HG02970 (cell line): ENCODE data around the gene ZNF587.
A peak's percentile ranks its signal among the peaks of the same experiment; 100 is the strongest.
"Not testable (repeated sequence)": the region's sequence is repeated elsewhere in the genome, so short reads cannot be mapped to it uniquely, and the experiment has no call there.

ENCODE experiments used
- ATAC-seq: cut with Tn5 transposase; IDR thresholded peaks from one replicate; pipeline ENCODE4 v1.9.1; 2021; ENCODE audit warnings: mild to moderate bottlenecking, moderate library complexity, moderate number of reproducible peaks; ENCODE audit not compliant: unreplicated experiment, low FRiP score

Gene ZNF587

DNA sequence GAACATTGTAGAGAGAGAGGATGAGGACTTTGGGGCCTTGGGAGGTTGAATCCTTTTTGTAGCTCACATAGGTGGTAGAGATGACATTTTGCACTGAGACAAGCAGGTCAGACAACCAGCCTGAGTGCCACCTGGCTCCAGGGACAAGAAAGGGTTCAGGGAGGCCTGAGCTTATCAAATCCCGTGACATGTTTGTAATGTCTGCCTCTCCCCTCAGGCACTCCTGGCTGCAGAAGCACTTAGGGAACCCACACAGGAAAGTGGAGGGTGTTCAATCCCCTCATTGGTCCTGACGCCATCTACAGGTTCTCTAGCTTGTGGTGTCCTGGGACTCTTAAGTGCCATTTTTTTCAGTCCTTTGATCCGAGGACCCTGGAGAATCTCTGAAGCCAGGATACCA lies 28.6 kb upstream of the ZNF587 start:
- ATAC-seq = not testable (repeated sequence)

DNA sequence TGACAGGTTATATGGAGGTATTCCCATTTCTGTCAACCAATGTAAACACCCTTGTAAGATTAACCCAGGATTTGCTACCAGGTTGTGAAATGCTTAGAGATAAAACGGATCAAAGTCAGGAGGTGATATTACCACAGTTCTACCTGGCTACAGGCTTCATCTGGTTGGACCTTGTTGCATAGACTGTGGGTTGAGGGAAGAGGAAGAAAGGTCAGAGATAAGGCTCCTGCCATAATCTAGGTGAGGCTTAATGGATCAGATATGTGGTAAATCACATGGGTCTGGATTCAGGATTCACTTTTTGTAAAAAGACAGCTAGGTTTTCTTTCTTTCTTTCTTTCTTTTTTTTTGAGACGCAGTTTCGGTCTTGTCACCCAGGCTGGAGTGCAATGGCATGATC lies 28.2 kb upstream of the ZNF587 start:
- ATAC-seq = not testable (repeated sequence)

DNA sequence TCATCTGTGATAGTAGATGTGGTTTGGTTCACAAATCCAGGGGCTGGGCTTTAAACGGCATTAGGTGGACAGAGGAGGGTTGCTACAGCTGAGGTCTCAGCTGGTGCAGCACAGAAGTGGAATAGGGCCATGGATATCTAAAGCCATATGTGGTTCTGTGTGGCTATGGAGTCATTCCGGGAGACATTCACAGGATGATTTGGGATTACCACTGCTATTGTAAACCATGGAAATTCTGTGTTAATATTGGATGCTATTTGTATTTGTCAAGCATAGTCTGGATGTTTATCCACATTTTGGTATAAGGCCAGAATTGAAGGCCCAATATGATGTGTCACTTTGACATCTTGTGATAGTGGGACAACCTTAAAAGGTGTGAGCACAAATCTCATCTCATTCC lies 26.5 kb upstream of the ZNF587 start:
- not testable (repeated sequence) for ATAC-seq

DNA sequence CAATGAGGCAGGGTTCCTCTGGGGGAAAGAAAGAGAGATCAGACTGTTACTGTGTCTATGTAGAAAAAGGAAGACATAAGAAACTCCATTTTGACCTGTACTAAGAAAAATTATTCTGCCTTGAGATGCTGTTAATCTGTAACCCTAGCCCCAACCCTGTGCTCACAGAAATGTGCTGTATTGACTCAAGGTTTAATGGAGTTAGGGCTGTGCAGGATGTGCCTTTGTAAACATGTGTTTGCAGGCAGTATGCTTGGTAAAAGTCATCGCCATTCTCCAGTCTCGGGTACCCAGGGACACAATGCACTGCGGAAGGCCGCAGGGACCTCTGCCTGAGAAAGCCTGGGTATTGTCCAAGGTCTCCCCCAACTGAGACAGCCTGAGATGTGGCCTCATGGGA lies 26.1 kb upstream of the ZNF587 start:
- not testable (repeated sequence) for ATAC-seq

DNA sequence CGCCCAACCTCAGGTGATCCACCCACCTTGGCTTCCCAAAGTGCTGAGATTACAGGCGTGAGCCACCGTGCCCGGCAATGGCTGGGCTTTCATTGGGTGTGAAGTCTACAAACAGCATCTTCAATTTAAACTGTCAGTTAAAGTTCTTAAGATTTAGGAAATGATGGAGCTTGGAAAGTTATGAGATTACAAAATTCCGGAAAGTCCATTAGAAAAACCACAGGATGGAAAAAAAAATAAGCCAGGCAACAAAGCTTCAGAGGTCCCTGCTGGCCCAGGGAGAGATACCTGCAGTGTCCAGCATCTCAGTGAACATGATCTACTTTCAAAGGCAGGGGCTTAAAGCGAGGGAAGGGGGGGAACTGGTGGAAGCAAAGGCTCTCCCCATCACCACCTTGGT lies 24.1 kb upstream of the ZNF587 start:
- ATAC-seq = no peak

DNA sequence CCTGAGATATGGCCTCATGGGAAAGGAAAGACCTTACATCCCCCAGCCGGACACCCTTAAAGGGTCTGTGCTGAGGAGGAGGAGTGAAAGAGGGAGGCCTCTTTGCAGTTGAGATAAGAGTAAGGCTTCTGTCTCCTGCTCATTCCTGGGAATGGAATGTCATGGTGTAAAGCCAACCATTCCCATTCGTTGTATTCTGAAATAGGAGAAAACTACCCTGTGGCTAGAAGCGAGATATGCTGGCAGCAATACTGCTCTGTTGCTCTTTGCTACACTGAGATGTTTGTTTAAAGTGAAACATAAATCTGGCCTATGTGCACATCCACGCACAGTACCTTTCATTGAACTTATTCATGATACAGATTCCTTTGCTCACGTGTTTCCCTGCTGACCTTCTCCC lies 20.3 kb upstream of the ZNF587 start:
- no peak for ATAC-seq

DNA sequence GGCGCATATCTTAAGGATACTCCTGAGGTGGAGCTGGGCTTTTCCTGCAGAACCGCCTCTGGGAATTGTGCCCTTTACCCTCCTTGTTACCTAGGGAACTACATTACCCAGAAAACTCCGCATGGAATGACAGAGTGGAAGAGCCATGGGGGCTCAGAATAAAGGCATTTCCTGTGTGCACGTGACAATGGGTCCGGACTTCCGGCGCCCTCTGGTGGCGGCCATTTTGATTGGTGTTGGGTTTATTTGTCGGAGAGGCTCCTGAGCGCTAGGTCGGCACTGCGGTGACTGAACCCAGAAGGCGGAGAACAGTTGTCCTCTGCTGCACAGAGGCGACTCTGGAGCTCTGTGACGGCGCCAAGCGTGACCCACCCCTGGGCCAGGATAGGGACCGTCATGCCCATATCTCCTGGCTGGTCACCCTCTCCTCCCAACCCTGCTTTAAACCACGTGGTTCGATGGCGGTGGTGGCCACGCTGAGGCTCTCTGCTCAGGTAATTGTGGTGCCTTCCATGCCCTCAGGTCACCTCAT lies 19.5 kb upstream of the ZNF587 start, which contains the start of gene ZNF587B:
Gene ZNF587B, plus strand, starts transcription at position 229 of the 532 bp plus-strand sequence. Its CDS starts 230 bp downstream, at position 459.
- no peak for ATAC-seq

DNA sequence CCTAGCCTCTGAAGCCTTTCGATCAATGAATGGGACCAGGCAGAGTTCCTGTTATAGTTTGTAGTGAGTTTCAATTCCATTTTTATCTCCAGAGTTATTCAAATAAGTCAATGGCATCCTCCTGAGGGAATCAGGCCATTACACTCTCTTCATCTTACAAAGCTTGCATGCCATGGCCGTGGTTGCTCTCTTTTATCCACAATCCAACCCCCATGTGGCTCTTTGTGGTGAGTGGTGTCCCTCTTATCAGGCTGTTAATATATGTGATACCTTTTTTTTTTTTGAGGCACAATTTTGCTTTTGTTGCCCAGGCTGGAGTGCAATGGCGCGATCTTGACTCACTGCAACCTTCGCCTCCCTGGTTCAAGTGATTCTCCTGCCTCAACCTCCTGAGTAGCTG lies 12.7 kb upstream of the ZNF587 start:
- not testable (repeated sequence) for ATAC-seq

DNA sequence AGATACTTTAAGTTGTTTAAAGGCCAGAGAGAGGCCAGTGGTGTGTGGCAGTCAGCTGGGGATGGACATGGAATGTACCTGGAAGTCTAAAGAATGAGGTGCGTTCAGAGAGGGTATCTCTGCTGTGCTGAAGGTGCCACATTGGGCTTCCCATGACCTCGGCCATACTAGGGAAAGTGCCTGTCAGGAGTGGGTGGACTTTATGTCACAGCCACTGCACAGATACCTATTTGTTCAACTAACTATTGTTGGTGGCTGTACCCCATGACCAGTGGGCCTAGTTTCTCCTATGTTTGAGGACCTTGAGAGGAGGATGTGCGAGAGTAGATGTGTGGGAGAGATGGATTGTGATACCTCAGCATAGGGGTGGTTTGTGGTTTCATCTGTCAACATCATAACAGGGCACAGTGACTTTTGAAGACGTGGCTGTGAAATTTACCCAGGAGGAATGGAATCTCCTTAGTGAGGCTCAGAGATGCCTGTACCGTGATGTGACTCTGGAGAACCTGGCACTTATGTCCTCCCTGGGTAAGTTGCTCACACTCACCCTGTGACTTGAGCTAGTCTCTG lies 11.0 kb upstream of the ZNF587 start:
- not testable (repeated sequence) for ATAC-seq

DNA sequence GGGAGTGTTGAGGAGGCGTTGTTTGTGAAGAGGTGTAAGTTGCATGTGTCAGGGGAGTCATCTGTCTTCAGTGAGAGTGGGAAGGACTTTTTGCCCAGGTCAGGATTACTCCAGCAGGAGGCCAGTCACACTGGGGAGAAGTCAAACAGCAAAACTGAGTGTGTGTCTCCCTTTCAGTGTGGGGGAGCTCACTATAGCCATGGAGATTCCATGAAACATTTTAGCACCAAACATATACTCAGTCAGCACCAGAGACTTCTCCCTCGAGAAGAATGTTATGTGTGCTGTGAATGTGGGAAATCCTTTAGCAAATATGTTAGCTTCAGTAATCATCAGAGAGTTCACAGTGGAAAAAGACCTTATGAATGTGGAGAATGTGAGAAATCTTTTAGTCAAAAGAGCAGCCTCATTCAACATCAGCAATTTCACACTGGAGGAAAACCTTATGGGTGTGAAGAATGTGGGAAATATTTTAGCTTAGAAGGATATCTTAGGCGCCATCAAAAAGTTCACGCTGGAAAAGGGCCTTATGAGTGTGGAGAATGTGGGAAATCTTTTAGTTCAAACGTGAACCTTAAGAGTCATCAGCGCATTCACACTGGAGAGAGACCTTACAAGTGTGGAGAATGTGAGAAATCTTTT lies 8.4 kb upstream of the ZNF587 start:
- ATAC-seq = no peak

DNA sequence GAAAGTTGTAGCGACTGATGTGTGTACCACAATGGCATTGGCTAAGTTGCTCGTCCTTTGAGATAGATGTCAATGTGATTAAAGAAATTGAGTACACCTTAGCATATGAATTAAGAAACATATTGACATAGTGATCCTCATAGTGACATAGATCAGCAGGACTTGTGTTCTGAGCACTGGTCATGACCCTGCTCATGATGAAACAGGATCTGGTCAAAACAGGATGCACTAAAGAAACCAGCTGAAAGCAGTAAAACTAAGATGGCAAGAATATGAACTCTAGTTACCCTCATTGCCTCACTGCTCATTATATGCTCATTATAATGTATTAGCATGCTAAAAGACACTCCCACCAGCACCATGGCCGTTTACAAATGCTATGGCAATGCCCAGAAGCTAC lies 2.5 kb upstream of the ZNF587 start:
- ATAC-seq = not testable (repeated sequence)

DNA sequence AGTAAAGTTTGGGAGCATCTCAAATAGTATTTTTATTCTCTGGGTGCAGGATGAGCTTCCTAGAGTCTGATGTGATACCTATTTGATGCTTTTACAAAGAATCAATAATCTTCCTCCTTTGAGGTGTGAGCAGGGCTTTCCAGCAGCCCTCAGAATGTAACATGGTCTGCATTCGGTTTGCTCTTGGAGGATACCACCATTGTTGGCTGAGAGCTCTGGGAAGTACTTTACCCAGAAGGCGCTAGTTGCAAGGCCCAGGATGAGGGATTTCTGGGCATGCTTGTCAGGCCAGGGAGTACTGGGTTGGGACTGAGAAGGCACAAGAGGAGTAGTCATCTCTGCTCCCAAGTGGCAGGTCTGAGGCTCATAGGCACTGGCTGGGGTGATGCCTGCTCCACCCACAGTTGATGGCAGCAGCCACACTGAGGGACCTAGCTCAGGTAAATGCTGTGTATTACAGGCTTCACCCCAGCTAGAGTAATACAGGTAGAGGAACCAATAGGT lies 445 bp upstream of the ZNF587 start:
- ATAC-seq = peak; percentile 40

DNA sequence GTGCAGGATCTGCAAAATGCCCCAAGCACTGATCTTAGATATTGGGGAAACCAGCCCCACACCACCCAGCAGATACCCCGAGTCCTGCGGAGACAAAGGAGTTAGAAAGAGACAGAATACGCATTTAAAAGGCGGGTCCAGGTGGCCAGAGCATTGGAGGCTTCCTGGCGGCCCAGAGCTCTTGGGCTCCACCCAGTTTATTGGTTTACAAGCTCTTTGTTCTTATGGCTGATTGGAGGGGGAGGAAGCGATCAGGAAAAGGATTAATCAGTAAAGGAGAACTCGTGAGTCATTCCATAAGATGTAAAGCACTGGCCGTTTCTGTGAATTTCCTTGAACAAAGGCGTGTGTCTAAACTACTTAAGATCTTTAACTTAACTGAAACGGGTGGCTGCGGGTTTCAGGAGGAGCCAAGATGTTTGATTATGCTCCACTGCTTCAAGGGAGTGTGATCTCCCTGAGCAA lies 926 bp downstream of the ZNF587 start:
- ATAC-seq = no peak

DNA sequence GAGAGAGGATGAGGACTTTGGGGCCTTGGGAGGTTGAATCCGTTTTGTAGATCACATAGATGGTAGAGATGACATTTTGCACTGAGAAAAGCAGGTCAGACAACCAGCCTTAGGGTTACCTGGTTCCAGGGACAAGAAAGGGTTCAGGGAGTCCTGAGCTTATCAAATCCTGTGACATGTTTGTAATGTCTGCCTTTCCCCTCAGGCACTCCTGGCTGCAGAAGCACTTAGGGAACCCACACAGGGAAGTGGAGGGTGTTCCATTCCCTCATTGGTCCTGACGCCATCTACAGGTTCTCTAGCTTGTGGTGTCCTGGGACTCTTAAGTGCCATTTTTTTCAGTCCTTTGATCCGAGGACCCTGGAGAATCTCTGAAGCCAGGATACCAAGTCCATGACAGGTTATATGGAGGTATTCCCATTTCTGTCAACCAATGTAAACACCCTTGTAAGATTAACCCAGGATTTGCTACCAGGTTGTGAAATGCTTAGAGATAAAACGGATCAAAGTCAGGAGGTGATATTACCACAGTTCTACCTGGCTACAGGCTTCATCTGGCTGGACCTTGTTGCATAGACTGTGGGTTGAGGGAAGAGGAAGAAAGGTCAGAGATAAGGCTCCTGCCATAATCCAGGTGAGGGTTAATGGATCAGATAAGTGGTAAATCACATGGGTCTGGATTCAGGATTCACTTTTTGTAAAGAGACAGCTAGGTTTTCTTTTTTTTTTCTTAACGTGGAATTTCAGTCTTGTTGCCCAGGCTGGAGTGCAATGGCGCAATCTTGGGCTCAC lies 2.3 kb downstream of the ZNF587 start:
- not testable (repeated sequence) for ATAC-seq

DNA sequence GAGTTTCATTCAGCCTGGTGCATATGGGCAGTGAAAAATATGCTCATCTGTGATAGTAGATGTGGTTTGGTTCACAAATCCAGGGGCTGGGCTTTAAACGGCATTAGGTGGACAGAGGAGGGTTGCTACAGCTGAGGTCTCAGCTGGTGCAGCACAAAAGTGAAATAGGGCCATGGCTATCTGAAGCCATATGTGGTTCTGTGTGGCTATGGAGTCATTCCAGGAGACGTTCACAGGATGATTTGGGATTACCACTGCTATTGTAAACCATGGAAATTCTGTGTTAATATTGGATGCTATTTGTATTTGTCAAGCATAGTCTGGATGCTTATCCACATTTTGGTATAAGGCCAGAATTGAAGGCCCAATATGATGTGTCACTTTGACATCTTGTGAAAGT lies 4.5 kb downstream of the ZNF587 start:
- ATAC-seq = not testable (repeated sequence)

DNA sequence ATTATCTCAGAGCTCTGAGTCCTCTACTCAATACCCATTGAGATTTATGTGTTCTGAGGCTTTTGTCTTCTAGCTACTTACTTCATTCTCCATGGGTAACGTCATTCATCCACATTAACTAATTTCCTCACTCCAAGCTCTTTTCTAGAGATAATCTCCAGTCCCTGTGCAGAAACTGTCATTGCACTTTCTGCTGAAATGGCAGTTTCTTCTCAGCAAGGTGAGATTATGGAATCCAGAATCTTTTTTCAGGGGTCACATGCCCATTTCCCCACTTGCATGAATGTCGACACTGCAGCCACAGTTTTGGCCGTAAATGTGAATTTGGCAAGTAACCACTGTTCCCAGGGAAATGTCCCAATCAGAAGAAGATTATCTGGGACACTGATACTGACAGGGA lies 12.7 kb downstream of the ZNF587 start:
- ATAC-seq = not testable (repeated sequence)

DNA sequence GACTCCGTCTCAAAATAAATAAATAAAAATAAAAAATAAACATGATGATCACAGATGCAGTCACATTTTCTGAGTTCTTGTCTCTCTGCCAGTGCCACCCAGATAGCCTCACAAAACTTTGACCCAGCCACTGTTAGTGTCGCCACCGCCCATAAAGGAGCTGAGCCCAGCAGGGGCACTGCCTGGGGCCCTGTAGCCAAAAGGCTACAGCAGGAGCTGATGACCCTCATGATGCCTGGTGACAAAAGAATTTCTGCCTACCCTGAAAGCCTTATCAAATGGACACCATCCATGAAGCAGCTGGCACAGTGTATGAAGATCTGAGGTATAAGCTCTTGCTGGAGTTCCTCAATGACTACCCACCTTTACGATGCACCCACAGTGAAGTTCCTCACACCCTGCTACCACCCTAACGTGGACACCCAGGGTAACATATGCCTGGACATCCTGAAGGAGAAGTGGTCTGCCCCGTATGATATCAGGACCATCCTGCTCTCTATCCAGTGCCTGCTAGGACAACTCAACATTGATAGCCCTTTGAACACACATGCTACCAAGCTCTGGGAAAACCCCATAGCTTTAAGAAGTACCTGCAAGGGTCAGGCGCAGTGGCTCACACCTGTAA lies 18.3 kb downstream of the ZNF587 start:
- ATAC-seq = no peak

DNA sequence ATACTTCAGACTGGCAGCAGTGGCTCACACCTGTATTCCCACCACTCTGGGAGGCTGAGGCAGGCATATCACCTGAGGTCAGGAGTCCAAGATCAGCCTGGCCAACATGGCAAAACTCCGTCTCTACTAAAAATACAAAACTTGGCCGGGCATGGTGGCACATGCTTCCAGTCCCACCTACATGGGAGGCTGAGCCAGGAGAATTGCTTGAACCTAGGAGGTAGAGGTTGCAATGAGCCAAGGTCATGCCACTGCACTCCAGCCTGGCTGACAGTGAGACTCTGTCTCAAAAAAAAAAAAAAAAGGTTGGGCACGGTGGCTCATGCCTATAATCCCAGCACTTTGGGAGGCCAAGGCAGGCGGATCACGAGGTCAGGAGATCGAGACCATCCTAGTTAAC lies 20.0 kb downstream of the ZNF587 start:
- not testable (repeated sequence) for ATAC-seq

DNA sequence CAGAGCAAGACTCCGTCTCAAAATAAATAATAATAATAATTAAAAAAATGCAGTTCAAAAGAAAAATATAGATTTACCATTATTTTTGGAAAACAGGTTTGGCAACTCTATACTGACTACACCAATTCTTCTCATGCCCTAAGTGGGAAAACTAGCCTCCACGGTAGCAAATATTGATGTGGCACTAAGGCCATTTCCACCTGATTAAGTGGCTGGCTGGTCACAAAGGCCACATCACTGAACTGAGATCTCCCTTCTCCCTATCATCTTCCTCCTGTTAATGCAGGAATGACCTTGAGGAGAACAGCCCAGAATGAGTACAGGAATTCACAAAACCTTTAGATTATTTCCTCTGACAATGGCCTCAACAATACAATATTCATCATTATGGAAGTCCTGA lies 20.6 kb downstream of the ZNF587 start:
- ATAC-seq = no peak

DNA sequence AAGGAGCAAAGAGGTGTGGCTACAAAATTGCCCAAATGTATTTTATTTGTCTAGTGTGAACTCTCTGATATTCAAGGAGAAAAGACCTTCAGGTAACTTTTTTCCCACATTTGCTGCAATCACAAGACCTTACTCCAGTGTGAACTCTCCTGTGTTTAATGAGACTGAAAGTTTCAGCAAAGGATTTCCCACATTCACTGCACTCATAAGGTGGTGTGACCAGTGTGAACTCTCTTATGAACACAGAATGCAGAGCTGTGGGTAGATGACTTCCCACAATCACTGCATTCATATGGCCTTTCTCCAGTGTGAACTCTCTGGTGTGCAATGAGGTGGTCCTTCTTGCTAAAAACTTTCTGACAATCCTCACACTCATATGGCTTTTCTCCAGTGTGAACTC lies 22.8 kb downstream of the ZNF587 start:
- ATAC-seq = no peak
